GM12873 (cell line): ENCODE data around the gene MGLL.

ENCODE experiments used
- CTCF ChIP-seq: IDR thresholded peaks from 2 replicates; pipeline ENCODE4 v1.5.1; 2012; ENCODE audit warnings: low read depth, mild to moderate bottlenecking, moderate library complexity, low read length, control low read depth; ENCODE audit not compliant: insufficient read depth; ENCODE audit errors: missing control alignments

The MGLL gene

GRCh38 chr3:127676921-127677351 lies 145.4 kb downstream of the MGLL start:
- no peak for TF ChIP-seq CTCF

GRCh38 chr3:127676456-127676855 lies 145.9 kb downstream of the MGLL start:
- TF ChIP-seq CTCF = no peak

GRCh38 chr3:127675651-127676391 lies 146.5 kb downstream of the MGLL start:
- TF ChIP-seq CTCF = no peak

- TF ChIP-seq CTCF = no peak
These were observed 147.5 kb downstream of the MGLL start for GRCh38 chr3:127674790-127675189.

- TF ChIP-seq CTCF = no peak
These were observed 148.1 kb downstream of the MGLL start for GRCh38 chr3:127674101-127674721.

- TF ChIP-seq CTCF = no peak
These were observed 148.9 kb downstream of the MGLL start for GRCh38 chr3:127673191-127674100.

GRCh38 chr3:127672429-127673190 lies 149.7 kb downstream of the MGLL start, which contains the start of gene ABTB1:
ABTB1 (plus strand) TSS chr3:127672952; CDS start chr3:127673026, 74 bp downstream.
- TF ChIP-seq CTCF = no peak
